GM19238 (cell line): Measurements from ENCODE around the gene SERPINF2.
"Not testable (repeated sequence)": the region's sequence is repeated elsewhere in the genome, so short reads cannot be mapped to it uniquely, and the experiment has no call there.

Experiments
- DNase-seq: peaks from one replicate; pipeline ENCODE4 v3.0.0; 2011; ENCODE audit warnings: low spot score; ENCODE audit not compliant: insufficient read length

The SERPINF2 gene

GRCh38 chr17:1762233-1762900 lies 19.7 kb downstream of the SERPINF2 start:
- DNase-seq, result no peak

DNA sequence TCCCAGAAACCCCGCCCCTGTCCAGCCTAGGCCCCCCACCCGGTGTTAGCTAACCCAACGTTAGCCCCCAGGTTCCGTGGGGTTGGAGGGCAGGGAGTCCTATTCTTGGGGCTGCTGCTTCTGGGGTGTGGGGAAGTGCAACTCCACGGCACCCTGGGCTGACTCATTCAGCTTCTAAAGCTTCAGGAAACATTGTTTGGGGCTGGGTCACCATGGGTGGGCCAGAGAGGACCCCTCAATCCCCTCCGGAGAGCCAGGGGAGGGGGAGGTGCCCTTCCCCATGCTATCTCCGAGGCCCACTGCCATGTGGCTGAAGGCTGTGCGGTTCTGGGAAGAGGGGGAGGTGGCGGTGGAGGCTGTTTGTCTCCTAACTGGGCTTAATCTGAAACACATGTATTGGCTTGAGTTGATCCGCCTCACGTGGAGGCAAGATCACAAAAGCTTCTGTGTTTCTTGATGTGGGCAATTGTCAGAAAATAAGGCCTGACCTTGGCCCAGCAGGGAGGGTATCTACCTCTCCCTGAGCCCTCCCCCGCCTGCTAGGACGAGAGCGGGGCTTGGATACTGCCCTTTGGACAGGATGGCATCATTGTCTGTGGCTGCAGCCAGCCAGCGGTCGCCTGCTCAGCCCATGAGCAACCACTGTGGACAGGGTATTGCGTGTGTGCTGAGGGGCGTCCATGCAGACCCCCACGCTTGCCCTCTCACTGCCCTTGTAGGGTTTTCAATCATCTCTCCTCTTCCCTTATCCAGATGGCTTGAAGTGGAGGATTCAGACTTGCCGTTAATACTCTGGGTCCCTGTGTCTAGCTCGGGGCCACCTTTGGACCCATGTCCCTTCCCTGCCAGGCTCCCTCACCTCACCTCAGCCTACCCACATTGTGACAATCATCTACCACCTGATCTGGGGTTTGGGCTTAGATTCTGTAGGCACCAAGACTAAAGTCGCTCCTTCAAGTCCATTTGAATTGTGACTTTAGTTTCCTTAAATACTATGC lies 20.5 kb downstream of the SERPINF2 start:
- no peak for DNase-seq

DNA sequence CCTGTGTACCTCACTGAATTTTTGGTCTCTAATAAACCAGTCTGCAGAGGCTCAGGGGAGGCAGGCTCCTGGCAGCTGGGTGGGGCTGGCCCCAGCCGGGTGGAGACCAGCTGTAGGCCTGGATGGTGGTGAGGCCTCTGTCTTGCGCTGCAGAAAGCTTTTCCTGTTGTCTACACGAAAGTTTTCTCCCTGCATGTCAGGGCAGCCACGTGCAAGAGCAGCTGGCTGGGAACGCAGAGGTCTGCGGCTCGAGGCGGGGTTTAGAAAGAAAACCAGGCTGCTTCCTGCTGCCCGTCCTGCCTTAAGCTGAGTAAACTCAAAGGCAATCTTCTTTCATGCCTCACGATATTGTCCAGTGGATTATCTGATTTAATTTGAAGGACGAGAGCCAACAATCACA lies 21.6 kb downstream of the SERPINF2 start:
- DNase-seq, result peak; percentile 44

DNA sequence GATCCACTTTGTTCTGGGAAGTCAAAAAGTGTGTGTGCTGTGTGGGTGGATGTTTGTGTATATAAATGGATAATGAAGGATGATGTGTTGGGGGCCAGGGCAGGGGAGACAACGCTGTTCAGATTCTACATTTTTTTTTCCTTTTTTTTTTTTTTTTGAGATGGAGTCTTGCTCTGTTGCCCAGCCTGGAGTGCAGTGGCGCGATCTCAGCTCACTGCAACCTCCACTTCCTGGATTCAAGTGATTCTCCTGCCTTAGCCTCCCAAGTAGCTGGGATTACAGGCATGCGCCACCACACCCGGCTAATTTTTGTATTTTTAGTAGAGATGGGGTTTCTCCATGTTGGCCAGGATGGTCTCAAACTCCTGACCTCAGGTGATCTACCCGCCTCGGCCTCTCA lies 22.0 kb downstream of the SERPINF2 start:
- not testable (repeated sequence) for DNase-seq

- DNase-seq, result no peak
Observed at GRCh38 chr17:1765576-1765975, 22.9 kb downstream of the SERPINF2 start.

GRCh38 chr17:1766382-1767135 lies 23.9 kb downstream of the SERPINF2 start:
- DNase-seq, result no peak

DNA sequence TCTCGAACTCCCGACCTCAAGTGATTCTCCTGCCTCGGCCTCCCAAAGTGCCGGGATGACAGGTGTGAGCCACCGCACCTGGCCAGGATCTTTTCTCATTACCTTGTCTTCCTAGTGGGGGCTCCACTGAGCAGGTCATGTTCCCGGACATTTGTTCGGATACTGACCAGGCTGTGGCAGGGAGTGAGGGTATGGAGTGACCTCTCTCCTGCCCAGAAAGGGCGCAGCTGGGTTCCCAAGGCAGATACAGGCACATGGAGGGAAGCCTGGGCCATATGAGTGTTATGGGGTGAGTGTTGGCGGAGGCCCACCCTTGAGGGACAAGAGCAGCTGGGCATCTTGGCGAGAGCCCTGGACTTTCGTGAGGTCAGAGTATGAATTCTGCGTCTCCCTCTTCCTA lies 24.7 kb downstream of the SERPINF2 start:
- DNase-seq, result no peak

DNA sequence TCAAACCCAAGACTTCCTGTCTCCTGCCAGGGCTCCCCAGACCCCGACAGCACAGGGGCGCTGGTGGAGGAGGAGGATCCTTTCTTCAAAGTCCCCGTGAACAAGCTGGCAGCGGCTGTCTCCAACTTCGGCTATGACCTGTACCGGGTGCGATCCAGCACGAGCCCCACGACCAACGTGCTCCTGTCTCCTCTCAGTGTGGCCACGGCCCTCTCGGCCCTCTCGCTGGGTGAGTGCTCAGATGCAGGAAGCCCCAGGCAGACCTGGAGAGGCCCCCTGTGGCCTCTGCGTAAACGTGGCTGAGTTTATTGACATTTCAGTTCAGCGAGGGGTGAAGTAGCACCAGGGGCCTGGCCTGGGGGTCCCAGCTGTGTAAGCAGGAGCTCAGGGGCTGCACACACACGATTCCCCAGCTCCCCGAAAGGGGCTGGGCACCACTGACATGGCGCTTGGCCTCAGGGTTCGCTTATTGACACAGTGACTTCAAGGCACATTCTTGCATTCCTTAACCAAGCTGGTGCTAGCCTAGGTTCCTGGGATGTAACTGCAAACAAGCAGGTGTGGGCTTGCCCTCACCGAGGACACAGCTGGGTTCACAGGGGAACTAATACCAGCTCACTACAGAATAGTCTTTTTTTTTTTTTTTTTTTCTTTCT lies 27.3 kb downstream of the SERPINF2 start:
- DNase-seq, result no peak

DNA sequence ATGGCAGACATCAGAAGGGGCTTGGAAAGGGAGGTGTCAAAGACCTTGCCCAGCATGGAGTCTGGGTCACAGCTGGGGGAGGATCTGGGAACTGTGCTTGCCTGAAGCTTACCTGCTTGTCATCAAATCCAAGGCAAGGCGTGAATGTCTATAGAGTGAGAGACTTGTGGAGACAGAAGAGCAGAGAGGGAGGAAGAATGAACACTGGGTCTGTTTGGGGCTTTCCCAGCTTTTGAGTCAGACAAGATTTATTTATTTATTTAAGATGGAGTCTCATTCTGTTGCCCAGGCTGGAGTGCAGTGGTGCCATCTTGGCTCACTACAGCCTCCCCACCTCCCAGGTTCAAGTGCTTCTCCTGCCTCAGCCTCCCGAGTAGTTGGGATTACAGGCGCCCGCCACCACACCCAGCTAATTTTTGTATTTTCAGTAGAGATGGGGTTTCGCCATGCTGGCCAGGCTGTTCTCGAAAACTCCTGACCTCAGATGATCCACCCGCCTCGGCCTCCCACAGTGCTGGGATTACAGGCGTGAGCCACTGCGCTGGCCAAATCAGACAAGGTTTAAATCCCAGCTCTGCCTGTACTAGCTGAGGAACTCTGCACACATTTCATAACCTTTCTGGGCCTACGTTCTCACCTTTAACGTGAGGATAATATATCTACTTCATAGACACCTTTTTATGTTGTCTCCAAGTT lies 30.5 kb downstream of the SERPINF2 start:
- not testable (repeated sequence) for DNase-seq

- DNase-seq, result no peak
Observed at GRCh38 chr17:1773696-1774181, 31.1 kb downstream of the SERPINF2 start.

- no peak for DNase-seq
Observed at GRCh38 chr17:1774390-1775176, 31.9 kb downstream of the SERPINF2 start.

- no peak for DNase-seq
Observed at GRCh38 chr17:1776328-1776727, 33.7 kb downstream of the SERPINF2 start.

DNA sequence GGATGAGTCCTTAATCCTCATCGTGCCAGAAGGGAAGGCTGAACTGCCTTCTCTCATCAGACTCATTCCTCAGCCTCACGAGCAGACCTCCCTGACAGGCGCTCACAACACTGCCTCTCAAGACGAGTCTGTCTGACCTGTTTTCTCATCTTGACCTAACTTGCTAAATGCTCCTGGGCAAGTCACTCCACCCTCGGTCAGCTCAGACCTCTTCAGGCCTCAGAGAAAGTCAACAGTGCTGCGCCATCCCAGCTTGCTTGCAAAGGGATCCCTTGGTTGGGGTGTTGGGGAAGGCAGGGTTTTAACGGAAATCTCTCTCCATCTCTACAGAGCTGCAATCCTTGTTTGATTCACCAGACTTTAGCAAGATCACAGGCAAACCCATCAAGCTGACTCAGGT lies 34.2 kb downstream of the SERPINF2 start:
- DNase-seq, result no peak

DNA sequence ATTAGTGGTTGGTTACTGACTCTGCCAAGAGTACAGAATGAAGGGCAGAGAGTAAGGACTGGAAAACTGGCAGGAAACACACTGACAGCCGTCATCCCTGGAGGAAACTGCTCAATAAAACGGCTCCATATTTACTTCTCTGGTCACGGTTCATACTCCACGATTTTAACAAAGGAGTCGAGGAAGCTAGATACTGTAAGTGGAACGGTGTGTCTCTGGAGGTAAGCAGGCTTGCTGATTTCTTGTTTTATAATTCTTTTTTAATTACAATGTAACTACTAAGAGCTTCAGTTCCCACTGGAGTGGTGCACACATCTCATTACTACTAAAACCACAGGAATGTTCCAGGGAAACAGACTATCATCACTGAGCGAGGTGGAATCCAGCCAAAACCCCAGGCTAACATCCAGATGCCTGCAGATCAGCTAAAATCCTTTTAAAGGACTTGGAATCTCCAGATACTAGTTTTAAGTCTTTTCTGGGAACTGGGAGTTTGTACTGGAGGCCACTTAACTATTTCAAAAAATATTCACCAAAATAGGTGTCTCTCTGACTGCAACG lies 37.0 kb downstream of the SERPINF2 start:
- DNase-seq, result no peak

GRCh38 chr17:1782171-1782567 lies 39.5 kb downstream of the SERPINF2 start:
- DNase-seq, result no peak

GRCh38 chr17:1783271-1783670 lies 40.6 kb downstream of the SERPINF2 start:
- DNase-seq, result no peak

GRCh38 chr17:1783834-1784611 lies 41.4 kb downstream of the SERPINF2 start:
- DNase-seq, result no peak

- DNase-seq, result no peak
Observed at GRCh38 chr17:1785930-1786329, 43.3 kb downstream of the SERPINF2 start.

DNA sequence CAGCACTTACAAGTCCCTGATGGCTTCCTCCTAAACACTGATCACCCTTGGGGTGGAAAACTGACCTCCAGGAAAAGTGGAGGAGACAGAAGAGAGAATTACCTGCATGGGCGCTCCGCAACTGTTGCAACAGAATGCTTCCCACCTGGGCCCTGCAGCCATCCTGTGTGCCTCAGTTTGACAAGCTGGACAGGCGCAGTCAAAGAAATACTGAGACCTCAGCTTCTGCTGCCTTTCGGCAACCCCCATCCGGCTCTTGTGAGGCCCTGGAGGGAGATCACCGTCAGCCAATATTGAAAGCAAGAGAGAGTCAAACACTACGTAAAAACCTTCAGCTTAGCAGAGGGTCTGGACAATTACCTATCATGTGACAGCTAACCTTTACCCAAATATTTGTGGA lies 44.0 kb downstream of the SERPINF2 start:
- no peak for DNase-seq
